ENCODE results near the gene HRH3. TPM values are rescaled to one million over a fixed set of nuclear protein-coding genes. Genes with fewer than 3 reads are reported as not detected.

HRH3 gene
- not detected for total RNA-seq

DNA sequence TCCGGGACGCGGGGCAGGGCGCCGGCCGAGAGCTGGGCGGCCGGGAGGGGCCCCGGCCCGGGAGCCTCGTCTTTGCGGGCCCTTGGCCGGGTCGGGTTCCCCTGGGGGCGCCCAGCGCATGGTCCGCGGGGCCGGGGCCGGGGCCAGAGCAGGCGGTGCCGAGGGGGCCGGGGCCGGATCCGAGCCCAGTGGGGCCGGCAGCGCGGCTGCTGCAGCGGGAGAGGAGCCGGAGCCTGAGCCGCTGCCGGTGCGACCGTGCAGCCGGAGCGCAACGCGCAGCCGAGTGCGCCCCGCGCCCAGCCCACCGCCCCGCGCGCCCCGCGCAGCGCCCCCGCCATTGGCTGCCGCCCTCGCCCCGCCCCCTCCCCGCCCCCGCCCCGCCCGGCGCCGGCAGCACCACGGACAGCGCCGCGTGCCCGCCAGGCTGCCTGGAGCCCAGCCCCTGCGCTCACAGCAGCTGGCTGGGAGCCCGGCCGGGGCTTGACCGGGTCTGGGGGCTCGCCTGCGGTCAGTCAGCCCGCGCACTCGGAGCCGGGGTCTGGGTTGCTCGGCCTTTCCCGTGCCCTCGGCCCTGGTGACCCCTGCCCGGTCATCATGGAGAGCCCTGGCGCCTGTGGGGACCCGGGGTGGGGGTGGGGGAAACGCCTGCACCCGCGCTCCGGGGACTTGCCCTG, at the start of gene HRH3:
HRH3 (minus strand) TSS at position 287 of the 674 bp plus-strand sequence. CDS start 308 bp downstream, outside the sequence.
- H3K9me3 ChIP-seq (ENCODE audit: low read depth, low read length) = no peaks in the 10 kb centered on the region
- H3K4me3 ChIP-seq (ENCODE audit: low read length) = no peak within 1 kb of the TSS
- no peaks in the 10 kb centered on the region for H3K4me1 ChIP-seq (ENCODE audit: insufficient read depth, low read length)
- H3K27me3 ChIP-seq (ENCODE audit: insufficient read depth, low read length) = peaks cover 24% of the 10 kb centered on the region

- Histone ChIP-seq H3K27me3 (ENCODE audit: insufficient read depth, low read length) (no peaks in the 10 kb centered on the region), H3K9me3 (ENCODE audit: low read depth, low read length) (no peaks in the 10 kb centered on the region), H3K4me1 (ENCODE audit: insufficient read depth, low read length) (no peaks in the 10 kb centered on the region), H3K4me3 (ENCODE audit: low read length) (no peak overlapping the region)
These were observed 49.8 kb upstream of the HRH3 start for GRCh38 chr20:62269871-62270270.

- Histone ChIP-seq H3K27me3 (ENCODE audit: insufficient read depth, low read length) (no peaks in the 10 kb centered on the region), H3K4me1 (ENCODE audit: insufficient read depth, low read length) (no peaks in the 10 kb centered on the region), H3K4me3 (ENCODE audit: low read length) (no peak overlapping the region), H3K9me3 (ENCODE audit: low read depth, low read length) (no peaks in the 10 kb centered on the region)
These were observed 49.3 kb upstream of the HRH3 start for GRCh38 chr20:62269378-62269777.

- H3K27me3 ChIP-seq (ENCODE audit: insufficient read depth, low read length) = no peaks in the 10 kb centered on the region
- H3K9me3 ChIP-seq (ENCODE audit: low read depth, low read length) = no peaks in the 10 kb centered on the region
- H3K4me1 ChIP-seq (ENCODE audit: insufficient read depth, low read length) = no peaks in the 10 kb centered on the region
- H3K4me3 ChIP-seq (ENCODE audit: low read length) = no peak overlapping the region
These were observed 48.3 kb upstream of the HRH3 start for GRCh38 chr20:62268228-62268900.

- H3K9me3 ChIP-seq (ENCODE audit: low read depth, low read length) = no peaks in the 10 kb centered on the region
- no peak overlapping the region for H3K4me3 ChIP-seq (ENCODE audit: low read length)
- H3K4me1 ChIP-seq (ENCODE audit: insufficient read depth, low read length) = no peaks in the 10 kb centered on the region
- no peaks in the 10 kb centered on the region for H3K27me3 ChIP-seq (ENCODE audit: insufficient read depth, low read length)
These were observed 47.5 kb upstream of the HRH3 start for GRCh38 chr20:62267543-62267942.

DNA sequence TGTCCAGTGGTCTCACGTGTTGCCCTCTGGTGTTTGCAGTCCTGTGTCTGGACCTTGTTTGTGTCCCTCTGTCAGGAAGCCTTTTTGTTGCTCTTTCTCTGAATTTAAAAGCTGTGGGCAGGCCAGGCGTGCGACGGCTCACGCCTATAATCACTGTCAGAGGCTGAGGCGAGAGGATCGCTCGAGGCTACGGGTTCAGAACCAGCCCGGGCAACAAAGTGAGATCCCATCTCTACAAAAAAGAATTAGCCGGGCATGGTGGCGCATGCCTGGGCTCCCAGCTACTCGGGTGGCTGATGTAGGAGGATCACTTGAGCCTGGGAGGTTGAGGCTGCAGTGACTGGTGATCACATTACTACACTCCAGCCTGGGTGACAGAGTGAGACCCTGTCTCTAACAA, 46.8 kb upstream of the HRH3 start:
- no peaks in the 10 kb centered on the region for H3K9me3 ChIP-seq (ENCODE audit: low read depth, low read length)
- H3K4me3 ChIP-seq (ENCODE audit: low read length) = no peak overlapping the region
- no peaks in the 10 kb centered on the region for H3K27me3 ChIP-seq (ENCODE audit: insufficient read depth, low read length)
- no peaks in the 10 kb centered on the region for H3K4me1 ChIP-seq (ENCODE audit: insufficient read depth, low read length)

- Histone ChIP-seq H3K27me3 (ENCODE audit: insufficient read depth, low read length) (no peaks in the 10 kb centered on the region), H3K9me3 (ENCODE audit: low read depth, low read length) (no peaks in the 10 kb centered on the region), H3K4me1 (ENCODE audit: insufficient read depth, low read length) (no peaks in the 10 kb centered on the region), H3K4me3 (ENCODE audit: low read length) (no peak overlapping the region)
These were observed 46.3 kb upstream of the HRH3 start for GRCh38 chr20:62266340-62266739.

DNA sequence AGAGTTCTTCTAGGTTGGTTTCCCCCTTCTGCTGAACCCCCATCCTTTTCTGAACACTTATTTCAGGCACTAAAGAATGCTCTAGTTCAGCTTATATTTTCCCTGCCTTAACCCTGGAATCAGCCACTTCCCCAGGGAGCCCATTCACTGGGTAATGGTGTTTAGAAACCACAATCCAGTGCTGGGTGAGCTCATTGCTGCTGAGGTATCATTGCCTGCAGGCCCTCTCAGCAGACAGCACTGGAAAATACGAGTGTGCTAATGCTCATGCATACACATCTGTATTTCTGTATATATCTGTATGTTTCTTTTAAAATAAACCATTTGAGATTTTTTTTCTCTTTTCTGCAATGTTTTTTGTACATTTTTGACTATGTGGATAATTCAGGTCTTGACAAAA, 45.3 kb upstream of the HRH3 start:
- H3K9me3 ChIP-seq (ENCODE audit: low read depth, low read length) = no peaks in the 10 kb centered on the region
- H3K27me3 ChIP-seq (ENCODE audit: insufficient read depth, low read length) = no peaks in the 10 kb centered on the region
- H3K4me1 ChIP-seq (ENCODE audit: insufficient read depth, low read length) = no peaks in the 10 kb centered on the region
- H3K4me3 ChIP-seq (ENCODE audit: low read length) = no peak overlapping the region

DNA sequence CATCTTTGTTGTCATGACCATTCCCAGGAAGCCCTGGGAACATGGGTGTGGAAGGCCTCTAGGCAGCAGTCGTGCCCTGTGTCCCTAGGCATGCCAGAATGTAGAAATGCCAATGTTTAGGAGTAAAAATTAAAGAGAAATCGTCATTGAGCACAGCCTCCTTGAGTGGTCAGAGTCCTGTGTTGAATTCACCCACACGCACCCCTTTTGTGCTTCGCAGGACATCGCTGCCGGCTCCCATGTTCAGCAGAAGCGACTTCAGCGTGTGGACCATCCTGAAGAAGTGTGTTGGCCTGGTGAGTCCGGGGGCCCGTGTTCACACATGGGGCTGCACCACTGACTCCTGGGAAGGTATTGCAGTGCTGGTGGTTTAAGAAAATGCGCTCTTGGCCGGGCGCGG, 43.3 kb upstream of the HRH3 start:
- H3K4me3 ChIP-seq (ENCODE audit: low read length) = no peak overlapping the region
- H3K4me1 ChIP-seq (ENCODE audit: insufficient read depth, low read length) = no peaks in the 10 kb centered on the region
- no peaks in the 10 kb centered on the region for H3K9me3 ChIP-seq (ENCODE audit: low read depth, low read length)
- H3K27me3 ChIP-seq (ENCODE audit: insufficient read depth, low read length) = no peaks in the 10 kb centered on the region

- Histone ChIP-seq H3K4me1 (ENCODE audit: insufficient read depth, low read length) (no peaks in the 10 kb centered on the region), H3K4me3 (ENCODE audit: low read length) (no peak overlapping the region), H3K9me3 (ENCODE audit: low read depth, low read length) (no peaks in the 10 kb centered on the region), H3K27me3 (ENCODE audit: insufficient read depth, low read length) (no peaks in the 10 kb centered on the region)
These were observed 42.0 kb upstream of the HRH3 start for GRCh38 chr20:62262064-62262463.

DNA sequence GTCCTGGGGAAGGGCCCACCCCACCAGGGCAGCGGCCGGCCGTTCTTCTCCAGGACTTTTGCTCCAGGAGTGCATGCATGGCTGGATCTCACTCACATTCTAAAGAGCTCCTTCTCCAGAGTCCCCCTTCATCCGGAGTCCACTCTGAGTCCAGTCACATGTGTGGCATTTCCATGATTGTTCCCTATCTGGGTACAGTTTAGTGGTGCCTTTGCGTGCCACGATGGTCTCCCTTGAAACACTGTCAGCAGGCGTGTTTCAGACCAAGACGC, 39.2 kb upstream of the HRH3 start:
- Histone ChIP-seq H3K9me3 (ENCODE audit: low read depth, low read length) (no peaks in the 10 kb centered on the region), H3K27me3 (ENCODE audit: insufficient read depth, low read length) (no peaks in the 10 kb centered on the region), H3K4me3 (ENCODE audit: low read length) (no peak overlapping the region), H3K4me1 (ENCODE audit: insufficient read depth, low read length) (no peaks in the 10 kb centered on the region)

- Histone ChIP-seq H3K4me3 (ENCODE audit: low read length) (no peak overlapping the region), H3K27me3 (ENCODE audit: insufficient read depth, low read length) (no peaks in the 10 kb centered on the region), H3K9me3 (ENCODE audit: low read depth, low read length) (no peaks in the 10 kb centered on the region), H3K4me1 (ENCODE audit: insufficient read depth, low read length) (no peaks in the 10 kb centered on the region)
These were observed 38.6 kb upstream of the HRH3 start for GRCh38 chr20:62258499-62259293.

- Histone ChIP-seq H3K27me3 (ENCODE audit: insufficient read depth, low read length) (no peaks in the 10 kb centered on the region), H3K4me3 (ENCODE audit: low read length) (no peak overlapping the region), H3K9me3 (ENCODE audit: low read depth, low read length) (no peaks in the 10 kb centered on the region), H3K4me1 (ENCODE audit: insufficient read depth, low read length) (no peaks in the 10 kb centered on the region)
These were observed 35.9 kb upstream of the HRH3 start for GRCh38 chr20:62255976-62256375.

GRCh38 chr20:62254021-62254724, 34.1 kb upstream of the HRH3 start:
- no peaks in the 10 kb centered on the region for H3K4me1 ChIP-seq (ENCODE audit: insufficient read depth, low read length)
- no peak overlapping the region for H3K4me3 ChIP-seq (ENCODE audit: low read length)
- H3K9me3 ChIP-seq (ENCODE audit: low read depth, low read length) = no peaks in the 10 kb centered on the region
- no peaks in the 10 kb centered on the region for H3K27me3 ChIP-seq (ENCODE audit: insufficient read depth, low read length)

DNA sequence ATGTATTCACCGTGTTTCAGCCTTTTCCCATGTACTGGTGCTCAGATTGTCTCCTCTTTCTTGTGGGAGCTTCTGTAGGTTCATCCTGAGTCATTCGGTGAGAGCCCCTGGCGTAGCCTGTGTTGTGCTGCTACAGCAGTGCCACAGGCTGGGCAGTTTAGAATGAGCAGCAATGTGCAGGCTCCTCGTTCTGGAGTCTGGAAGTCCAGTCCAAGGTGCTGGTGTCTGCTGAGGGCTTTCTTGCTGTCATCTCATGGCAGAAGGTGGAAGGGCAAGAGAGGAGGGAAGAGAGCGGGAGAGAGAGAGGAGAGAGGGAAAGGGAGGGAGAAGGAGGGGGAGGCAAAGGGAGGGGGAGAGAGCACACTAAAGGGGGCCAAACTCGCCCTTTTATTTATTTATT, 33.3 kb upstream of the HRH3 start:
- no peak overlapping the region for H3K4me3 ChIP-seq (ENCODE audit: low read length)
- H3K9me3 ChIP-seq (ENCODE audit: low read depth, low read length) = no peaks in the 10 kb centered on the region
- H3K4me1 ChIP-seq (ENCODE audit: insufficient read depth, low read length) = no peaks in the 10 kb centered on the region
- no peaks in the 10 kb centered on the region for H3K27me3 ChIP-seq (ENCODE audit: insufficient read depth, low read length)
